ENCODE data around the gene AADACL3.

- TF ChIP-seq, protein P1, sequence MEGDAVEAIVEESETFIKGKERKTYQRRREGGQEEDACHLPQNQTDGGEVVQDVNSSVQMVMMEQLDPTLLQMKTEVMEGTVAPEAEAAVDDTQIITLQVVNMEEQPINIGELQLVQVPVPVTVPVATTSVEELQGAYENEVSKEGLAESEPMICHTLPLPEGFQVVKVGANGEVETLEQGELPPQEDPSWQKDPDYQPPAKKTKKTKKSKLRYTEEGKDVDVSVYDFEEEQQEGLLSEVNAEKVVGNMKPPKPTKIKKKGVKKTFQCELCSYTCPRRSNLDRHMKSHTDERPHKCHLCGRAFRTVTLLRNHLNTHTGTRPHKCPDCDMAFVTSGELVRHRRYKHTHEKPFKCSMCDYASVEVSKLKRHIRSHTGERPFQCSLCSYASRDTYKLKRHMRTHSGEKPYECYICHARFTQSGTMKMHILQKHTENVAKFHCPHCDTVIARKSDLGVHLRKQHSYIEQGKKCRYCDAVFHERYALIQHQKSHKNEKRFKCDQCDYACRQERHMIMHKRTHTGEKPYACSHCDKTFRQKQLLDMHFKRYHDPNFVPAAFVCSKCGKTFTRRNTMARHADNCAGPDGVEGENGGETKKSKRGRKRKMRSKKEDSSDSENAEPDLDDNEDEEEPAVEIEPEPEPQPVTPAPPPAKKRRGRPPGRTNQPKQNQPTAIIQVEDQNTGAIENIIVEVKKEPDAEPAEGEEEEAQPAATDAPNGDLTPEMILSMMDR (CRISPR knock-in tag; IDR thresholded peaks at IDR 0.05): no peak
- no peak for TF ChIP-seq FOXK1 (CRISPR knock-in tag; IDR thresholded peaks at IDR 0.05; ENCODE audit: borderline replicate concordance, low read depth)
- TF ChIP-seq, protein P2, sequence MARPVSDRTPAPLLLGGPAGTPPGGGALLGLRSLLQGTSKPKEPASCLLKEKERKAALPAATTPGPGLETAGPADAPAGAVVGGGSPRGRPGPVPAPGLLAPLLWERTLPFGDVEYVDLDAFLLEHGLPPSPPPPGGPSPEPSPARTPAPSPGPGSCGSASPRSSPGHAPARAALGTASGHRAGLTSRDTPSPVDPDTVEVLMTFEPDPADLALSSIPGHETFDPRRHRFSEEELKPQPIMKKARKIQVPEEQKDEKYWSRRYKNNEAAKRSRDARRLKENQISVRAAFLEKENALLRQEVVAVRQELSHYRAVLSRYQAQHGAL (CRISPR knock-in tag; IDR thresholded peaks at IDR 0.05; ENCODE audit: not compliant biosample characterization): no peak
- no peak for TF ChIP-seq POLR2AphosphoS2 (IDR thresholded peaks at IDR 0.05; ENCODE audit: low read depth, low read length)
- no peak for TF ChIP-seq NBN (conservative IDR thresholded peaks at IDR 0.05)
- no peak for TF ChIP-seq ESRRA (CRISPR knock-in tag; IDR thresholded peaks at IDR 0.05; ENCODE audit: low read depth)
- no peak for TF ChIP-seq TCF7 (IDR thresholded peaks at IDR 0.05; ENCODE audit: low read depth)
- TF ChIP-seq PBX3 (CRISPR knock-in tag; IDR thresholded peaks at IDR 0.05; ENCODE audit: borderline replicate concordance): no peak
- no peak for TF ChIP-seq ATF1 (CRISPR knock-in tag; IDR thresholded peaks at IDR 0.05)
- TF ChIP-seq MZF1 (CRISPR knock-in tag; IDR thresholded peaks at IDR 0.05; ENCODE audit: borderline replicate concordance): no peak
Observed at GRCh38 chr1:12703821-12704451, 12.0 kb upstream of the AADACL3 start.

All from HepG2 (cell line).